ENCODE measurements around the gene CHMP2A.

The CHMP2A gene

GRCh38 chr19:58555920-58556621, 1.2 kb upstream of the CHMP2A start:
- Histone ChIP-seq H3K27me3 (no peaks in the 10 kb centered on the region), H3K9me3 (no peaks in the 10 kb centered on the region), H3K4me3 (ENCODE audit: low read depth, low read length) (no peak overlapping the region; the same call in 1 of the 2 replicates), H3K4me1 (peaks cover 8% of the 10 kb centered on the region), H3K36me3 (peaks cover 32% of the 10 kb centered on the region)
- DNase-seq: no peak
- TF ChIP-seq CTCF (IDR thresholded peaks at IDR 0.05; ENCODE audit: low read depth, low read length): no peak

- H3K4me3 ChIP-seq (ENCODE audit: low read depth, low read length): peak overlapping the region; percentile 88
- no peak for DNase-seq
- H3K27me3 ChIP-seq: no peaks in the 10 kb centered on the region
- H3K36me3 ChIP-seq: peaks cover 38% of the 10 kb centered on the region
- H3K9me3 ChIP-seq: no peaks in the 10 kb centered on the region
- H3K4me1 ChIP-seq: peaks cover 8% of the 10 kb centered on the region
- no peak for TF ChIP-seq CTCF (IDR thresholded peaks at IDR 0.05; ENCODE audit: low read depth, low read length)
Observed at GRCh38 chr19:58555369-58555885, 522 bp upstream of the CHMP2A start.

GRCh38 chr19:58553799-58554493, 959 bp downstream of the CHMP2A start:
- peaks cover 53% of the 10 kb centered on the region for H3K36me3 ChIP-seq
- H3K27me3 ChIP-seq: no peaks in the 10 kb centered on the region
- peaks cover 4% of the 10 kb centered on the region for H3K4me1 ChIP-seq
- no peak for DNase-seq
- no peak for TF ChIP-seq CTCF (IDR thresholded peaks at IDR 0.05; ENCODE audit: low read depth, low read length)
- H3K9me3 ChIP-seq: no peaks in the 10 kb centered on the region
- peak overlapping the region; percentile 88 for H3K4me3 ChIP-seq (ENCODE audit: low read depth, low read length)

- H3K4me3 ChIP-seq (ENCODE audit: low read depth, low read length): no peak overlapping the region
- peaks cover 4% of the 10 kb centered on the region for H3K4me1 ChIP-seq
- no peak for DNase-seq
- H3K36me3 ChIP-seq: peaks cover 64% of the 10 kb centered on the region
- H3K27me3 ChIP-seq: no peaks in the 10 kb centered on the region
- H3K9me3 ChIP-seq: no peaks in the 10 kb centered on the region
- no peak for TF ChIP-seq CTCF (IDR thresholded peaks at IDR 0.05; ENCODE audit: low read depth, low read length)
Observed at GRCh38 chr19:58552655-58553054, 2.2 kb downstream of the CHMP2A start.

- Histone ChIP-seq H3K4me3 (ENCODE audit: low read depth, low read length) (no peak overlapping the region), H3K27me3 (no peaks in the 10 kb centered on the region), H3K4me1 (peaks cover 4% of the 10 kb centered on the region), H3K36me3 (peaks cover 67% of the 10 kb centered on the region), H3K9me3 (no peaks in the 10 kb centered on the region)
- TF ChIP-seq CTCF (IDR thresholded peaks at IDR 0.05; ENCODE audit: low read depth, low read length): no peak
- no peak for DNase-seq
Observed at GRCh38 chr19:58551577-58552471, 3.1 kb downstream of the CHMP2A start.
